IgD-negative memory B cell (primary cell): ENCODE data around the gene SLC26A1. TPM values are rescaled to one million over a fixed set of nuclear protein-coding genes. Genes with fewer than 3 reads are reported as not detected.

ENCODE experiments used
- H3K27ac Mint-ChIP-seq, 3 donors: one replicate each; pipeline ENCODE4 v1.8.0; 2020 to 2022; ENCODE audit warnings: mild to moderate bottlenecking in 3 of 3, mixed read lengths in 3 of 3, moderate library complexity in 1 of 3
- H3K27me3 Mint-ChIP-seq: one replicate; pipeline ENCODE4 v1.8.0; 2021; ENCODE audit warnings: mixed read lengths
- H3K36me3 Mint-ChIP-seq: one replicate; pipeline ENCODE4 v1.8.0; 2020; ENCODE audit warnings: mild to moderate bottlenecking, mixed read lengths
- H3K4me1 Mint-ChIP-seq, 3 donors: one replicate each; pipeline ENCODE4 v1.8.0; 2020 to 2022; ENCODE audit warnings: mixed read lengths in 3 of 3, mild to moderate bottlenecking in 1 of 3
- H3K4me3 Mint-ChIP-seq, 4 donors: one replicate each; pipeline ENCODE4 v1.8.0; 2020 to 2022; ENCODE audit warnings: mild to moderate bottlenecking in 4 of 4, mixed read lengths in 4 of 4, moderate library complexity in 3 of 4
- H3K9me3 Mint-ChIP-seq, 3 donors: one replicate each; pipeline ENCODE4 v1.8.0; 2020 to 2021; ENCODE audit warnings: mixed read lengths in 3 of 3, mild to moderate bottlenecking in 1 of 3
- polyA plus RNA-seq: library from polyadenylated mRNA; unstranded; fragments of 300-500 nt; fragmentation: Illumina TruSeq; gene quantifications from one replicate; pipeline ENCODE4 v1.2.3, GENCODE V29; 2021

Gene SLC26A1
- polyA plus RNA-seq, 1 donor from 2014 or later, result 0.70 TPM

DNA sequence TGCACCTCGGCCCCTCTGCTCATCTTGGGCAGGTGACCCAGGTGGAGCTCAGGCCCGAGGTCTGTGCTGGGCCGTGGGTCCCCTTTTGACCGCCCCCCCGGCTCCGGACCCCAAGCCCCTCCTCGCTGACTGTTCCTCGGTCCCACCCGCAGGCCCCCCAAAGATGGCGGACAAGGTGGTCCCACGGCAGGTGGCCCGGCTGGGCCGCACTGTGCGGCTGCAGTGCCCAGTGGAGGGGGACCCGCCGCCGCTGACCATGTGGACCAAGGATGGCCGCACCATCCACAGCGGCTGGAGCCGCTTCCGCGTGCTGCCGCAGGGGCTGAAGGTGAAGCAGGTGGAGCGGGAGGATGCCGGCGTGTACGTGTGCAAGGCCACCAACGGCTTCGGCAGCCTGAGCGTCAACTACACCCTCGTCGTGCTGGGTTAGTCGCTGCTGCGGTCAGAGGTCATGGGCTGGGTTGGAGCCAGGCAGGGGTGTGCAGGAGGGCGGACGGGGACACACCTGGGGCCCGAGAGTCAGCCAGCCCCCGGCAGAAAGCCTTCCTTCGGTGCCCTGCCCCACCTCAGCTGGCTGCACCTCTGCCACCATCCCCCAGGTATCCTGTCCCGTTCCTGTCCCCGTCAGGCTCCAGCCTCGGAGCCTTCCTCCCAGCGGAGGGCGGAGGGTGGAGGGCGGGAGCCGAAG lies 29.0 kb upstream of the SLC26A1 start:
- peak overlapping the region in 2 of 3 donors; percentile 81 to 97 for H3K27ac Mint-ChIP-seq
- H3K9me3 Mint-ChIP-seq, result no peaks in the 10 kb centered on the region
- H3K27me3 Mint-ChIP-seq, result no peaks in the 10 kb centered on the region
- H3K36me3 Mint-ChIP-seq, result no peaks in the 10 kb centered on the region
- peaks cover 0 to 14% (median 11%) of the 10 kb centered on the region in 3 donors for H3K4me1 Mint-ChIP-seq
- H3K4me3 Mint-ChIP-seq, result peak overlapping the region in 3 of 4 donors; percentile 30 to 85 (median 39)

DNA sequence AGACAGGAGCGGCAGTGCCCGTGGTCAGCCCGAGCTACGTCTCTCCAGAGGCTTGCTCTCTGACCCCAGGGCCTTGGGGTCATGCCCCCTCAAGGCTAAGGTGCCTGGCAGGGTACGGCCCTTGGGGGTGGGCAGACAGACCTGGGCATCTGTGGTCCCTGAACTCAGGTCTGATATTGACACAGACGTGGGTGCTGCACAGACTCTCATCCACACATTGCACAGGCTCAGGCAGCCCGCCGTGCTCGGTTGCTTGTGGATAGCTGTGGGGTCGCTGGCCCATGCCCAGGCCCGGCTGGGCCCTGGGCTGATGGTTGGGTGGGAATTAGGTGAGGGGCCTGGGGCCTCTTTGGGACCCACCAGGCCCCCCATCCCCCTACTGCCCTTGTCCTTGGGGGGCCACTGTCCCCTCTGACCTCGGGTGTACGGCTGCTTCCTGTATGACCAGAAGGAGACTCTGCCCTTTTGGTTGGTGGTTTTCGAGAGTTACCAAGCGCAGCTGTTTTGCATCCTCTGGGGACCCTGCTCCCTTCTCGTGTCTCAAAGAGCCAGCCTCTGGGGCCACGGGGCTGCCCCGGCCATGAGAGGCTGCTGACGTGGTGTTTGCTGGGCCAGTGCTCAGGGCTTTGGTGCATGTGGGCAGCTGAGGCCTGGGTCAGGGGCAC lies 28.3 kb upstream of the SLC26A1 start:
- Mint-ChIP-seq H3K4me1 (peaks cover 0 to 14% (median 8%) of the 10 kb centered on the region in 3 donors), H3K36me3 (no peaks in the 10 kb centered on the region)

DNA sequence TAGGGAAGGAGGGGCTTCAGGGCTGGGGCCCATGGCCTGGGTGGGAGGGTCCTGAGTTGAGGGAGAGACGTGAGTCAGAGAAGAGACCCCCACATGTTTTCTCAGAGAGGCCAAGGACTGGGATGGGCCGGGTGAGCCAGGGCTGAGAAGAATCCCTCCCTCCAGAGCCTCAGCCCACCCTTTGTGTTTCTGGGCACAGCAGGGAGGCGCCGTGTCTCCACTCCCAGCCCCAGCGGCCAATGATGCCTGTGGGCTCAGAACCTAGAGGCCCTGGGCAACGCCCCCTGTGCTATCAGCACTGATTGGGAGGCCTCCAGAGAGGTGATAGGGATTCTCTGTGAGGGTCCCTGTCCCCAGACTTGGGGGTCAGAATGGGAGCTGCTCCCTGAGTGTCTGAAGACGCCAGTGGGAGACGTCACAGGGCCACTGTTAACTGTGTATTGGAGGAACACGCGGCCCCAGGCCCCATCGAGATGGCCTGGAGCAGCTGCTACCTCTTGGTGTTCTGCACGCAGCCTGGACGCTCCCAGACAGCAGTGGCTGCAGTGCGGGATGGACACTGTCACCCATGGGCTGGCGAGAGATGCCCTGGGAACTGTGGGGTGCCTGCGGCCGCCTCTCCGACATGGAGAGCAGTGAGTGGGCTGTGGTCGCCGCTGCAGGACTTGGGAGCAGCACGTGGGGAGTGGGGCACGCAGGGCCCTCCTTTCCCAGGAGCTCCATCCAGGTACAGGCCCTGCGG lies 26.7 kb upstream of the SLC26A1 start:
- H3K27ac Mint-ChIP-seq, result peak overlapping the region in 1 of 3 donors; percentile 68
- peak overlapping the region in 1 of 4 donors; percentile 17 for H3K4me3 Mint-ChIP-seq
- H3K36me3 Mint-ChIP-seq, result no peaks in the 10 kb centered on the region

More for the DNA sequence above, 28.3 kb upstream of the SLC26A1 start:
- no peaks in the 10 kb centered on the region for H3K9me3 Mint-ChIP-seq
- no peaks in the 10 kb centered on the region for H3K27me3 Mint-ChIP-seq
- H3K4me3 Mint-ChIP-seq, result peak overlapping the region; percentile 27 to 85 (median 34)
- peak overlapping the region in 2 of 3 donors; percentile 81 to 97 for H3K27ac Mint-ChIP-seq

DNA sequence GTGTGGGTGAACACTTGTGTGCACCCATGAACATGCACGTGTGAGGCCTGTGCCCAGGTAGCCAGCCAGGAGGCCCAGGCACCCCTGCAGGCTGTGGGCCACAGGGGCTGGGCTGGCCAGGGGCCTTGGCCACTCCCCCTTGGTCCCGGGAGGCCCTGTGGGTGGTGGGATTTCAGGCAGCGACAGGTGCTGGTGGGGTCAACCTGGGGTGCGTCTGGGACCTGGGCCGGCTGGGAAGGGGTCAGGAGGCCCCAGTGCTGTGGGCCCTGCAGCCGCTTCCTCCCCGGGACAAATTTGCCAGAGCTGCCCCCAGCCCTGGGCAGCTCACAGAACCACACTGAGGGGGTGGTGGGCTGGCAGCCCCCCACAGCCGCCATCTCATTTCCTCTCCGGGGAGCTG lies 26.1 kb upstream of the SLC26A1 start:
- Mint-ChIP-seq H3K4me1 (peaks cover 0 to 3% (median 2%) of the 10 kb centered on the region in 3 donors), H3K27me3 (no peaks in the 10 kb centered on the region), H3K27ac (no peak overlapping the region), H3K4me3 (no peak overlapping the region), H3K9me3 (no peaks in the 10 kb centered on the region), H3K36me3 (no peaks in the 10 kb centered on the region)

More for the DNA sequence above, 26.7 kb upstream of the SLC26A1 start:
- Mint-ChIP-seq H3K27me3 (no peaks in the 10 kb centered on the region), H3K9me3 (no peaks in the 10 kb centered on the region), H3K4me1 (peaks cover 0 to 3% (median 2%) of the 10 kb centered on the region in 3 donors)

DNA sequence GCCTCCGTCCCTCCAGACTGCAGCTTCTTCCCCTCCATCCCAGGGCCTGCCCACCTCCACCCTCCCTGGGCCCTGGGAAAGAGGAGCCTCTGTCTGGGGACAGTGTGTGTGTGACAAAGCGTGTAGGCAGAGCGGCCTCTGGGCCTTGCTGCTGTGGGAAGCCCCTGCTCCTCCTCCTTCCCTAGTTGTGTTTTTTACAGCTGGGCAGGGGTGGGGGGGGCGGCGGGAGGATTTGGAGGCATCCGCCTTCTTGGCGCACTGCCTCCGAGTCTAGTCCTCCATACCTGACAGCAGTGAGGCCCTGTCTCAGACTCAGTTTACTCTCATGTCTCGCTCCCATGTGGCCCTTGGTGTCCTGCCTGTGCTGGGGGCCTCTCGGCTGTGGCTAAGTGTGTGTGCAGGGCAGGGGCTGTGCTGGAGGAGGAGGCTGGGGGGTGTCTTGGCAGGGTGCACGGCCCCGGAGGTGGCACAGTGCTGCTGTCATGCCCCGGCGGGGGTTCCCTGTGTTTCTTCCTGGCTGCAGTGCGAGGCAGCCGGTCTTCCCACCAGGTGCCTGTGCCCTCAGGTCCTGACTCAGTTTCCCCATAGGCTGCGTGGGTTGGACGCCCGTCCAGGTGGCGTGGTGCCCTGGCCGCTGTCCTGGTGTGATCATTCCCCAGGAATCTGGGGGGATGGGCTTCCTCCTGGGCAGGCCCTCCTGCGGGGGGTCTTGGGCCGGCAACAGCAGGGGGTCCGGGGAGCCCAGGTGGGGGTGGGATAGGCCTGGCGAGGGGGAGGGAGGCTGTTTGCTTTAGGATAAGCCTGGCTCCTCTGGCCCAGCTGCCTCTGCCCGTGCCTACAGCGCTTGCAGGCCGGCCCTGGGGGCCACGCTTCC lies 25.2 kb upstream of the SLC26A1 start:
- H3K4me1 Mint-ChIP-seq, result peaks cover 0 to 2% (median 1%) of the 10 kb centered on the region in 3 donors
- no peaks in the 10 kb centered on the region for H3K9me3 Mint-ChIP-seq
- no peaks in the 10 kb centered on the region for H3K36me3 Mint-ChIP-seq
- no peaks in the 10 kb centered on the region for H3K27me3 Mint-ChIP-seq
- H3K4me3 Mint-ChIP-seq, result no peak overlapping the region
- H3K27ac Mint-ChIP-seq, result no peak overlapping the region

DNA sequence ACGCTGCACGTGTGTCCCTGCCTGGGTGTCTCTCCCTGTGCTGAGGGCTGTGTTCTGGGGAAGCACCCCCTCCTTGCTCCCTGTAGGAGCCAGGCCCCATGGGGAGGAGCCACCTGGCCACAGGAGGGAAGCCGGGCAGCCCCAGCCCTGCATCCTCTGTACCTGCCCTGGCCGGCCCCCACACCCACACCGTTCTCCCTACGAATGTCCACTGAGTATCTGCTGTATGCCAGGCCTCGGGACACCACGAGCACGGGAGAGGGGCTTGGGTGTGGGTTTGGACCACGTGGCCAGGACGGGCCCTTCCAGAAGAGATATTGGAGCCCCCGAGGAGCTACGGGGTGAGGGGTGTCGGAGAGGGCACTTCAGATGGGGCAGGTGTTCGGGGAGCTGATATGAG lies 24.5 kb upstream of the SLC26A1 start:
- Mint-ChIP-seq H3K36me3 (no peaks in the 10 kb centered on the region), H3K9me3 (no peaks in the 10 kb centered on the region), H3K27me3 (peaks cover under 1% of the 10 kb centered on the region), H3K4me1 (peaks cover 0 to 2% (median 2%) of the 10 kb centered on the region in 3 donors), H3K27ac (no peak overlapping the region), H3K4me3 (no peak overlapping the region)

DNA sequence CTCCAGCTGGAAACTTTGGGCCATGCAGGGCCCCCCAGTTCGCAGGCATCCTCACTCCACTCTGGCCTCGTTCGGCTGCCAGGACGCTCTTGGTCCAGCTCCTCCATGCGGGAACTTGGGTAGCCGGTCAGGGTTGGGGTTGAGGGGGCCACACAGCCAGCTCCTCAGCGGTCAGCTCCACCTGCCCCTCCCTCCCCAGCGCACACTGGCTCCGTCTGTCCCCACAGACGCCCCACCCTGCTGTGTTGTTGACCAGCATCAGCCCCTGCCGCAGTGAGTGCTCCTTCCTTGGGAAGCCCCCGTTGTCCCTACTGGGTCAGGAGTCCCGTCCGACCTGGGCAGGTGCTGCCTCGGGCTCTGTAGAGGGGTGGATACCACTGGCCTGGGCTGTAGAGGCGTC lies 24.0 kb upstream of the SLC26A1 start:
- Mint-ChIP-seq H3K4me1 (peaks cover 0 to 4% (median 2%) of the 10 kb centered on the region in 3 donors), H3K36me3 (no peaks in the 10 kb centered on the region), H3K9me3 (no peaks in the 10 kb centered on the region), H3K4me3 (no peak overlapping the region), H3K27ac (no peak overlapping the region), H3K27me3 (peaks cover 2% of the 10 kb centered on the region)

DNA sequence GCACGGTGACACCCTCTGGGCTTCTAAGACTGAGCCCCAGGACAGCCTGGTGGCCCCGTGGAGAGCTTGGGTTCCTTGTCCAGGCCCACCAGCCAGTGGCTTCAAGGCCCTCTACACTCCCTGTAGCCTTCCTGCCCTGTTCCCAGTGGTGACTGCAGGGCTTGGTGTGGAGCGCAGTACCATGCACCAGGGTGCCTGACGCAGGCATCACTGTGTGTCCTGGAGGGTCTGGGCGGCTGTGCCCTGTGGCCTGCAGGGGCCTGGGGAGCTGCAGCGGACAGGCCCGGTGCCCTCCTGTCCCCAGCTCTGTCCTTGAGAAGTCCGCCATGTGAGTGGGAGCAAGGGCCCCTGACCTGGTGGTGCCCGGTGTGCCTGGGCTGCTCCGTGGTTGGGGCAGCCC lies 22.5 kb upstream of the SLC26A1 start:
- peak overlapping the region in 1 of 3 donors; percentile 56 for H3K27ac Mint-ChIP-seq
- H3K27me3 Mint-ChIP-seq, result peaks cover 2% of the 10 kb centered on the region
- no peaks in the 10 kb centered on the region for H3K36me3 Mint-ChIP-seq
- H3K4me1 Mint-ChIP-seq, result peaks cover 0 to 3% (median 0%) of the 10 kb centered on the region in 3 donors
- H3K9me3 Mint-ChIP-seq, result no peaks in the 10 kb centered on the region
- peak overlapping the region in 1 of 4 donors; percentile 50 for H3K4me3 Mint-ChIP-seq

DNA sequence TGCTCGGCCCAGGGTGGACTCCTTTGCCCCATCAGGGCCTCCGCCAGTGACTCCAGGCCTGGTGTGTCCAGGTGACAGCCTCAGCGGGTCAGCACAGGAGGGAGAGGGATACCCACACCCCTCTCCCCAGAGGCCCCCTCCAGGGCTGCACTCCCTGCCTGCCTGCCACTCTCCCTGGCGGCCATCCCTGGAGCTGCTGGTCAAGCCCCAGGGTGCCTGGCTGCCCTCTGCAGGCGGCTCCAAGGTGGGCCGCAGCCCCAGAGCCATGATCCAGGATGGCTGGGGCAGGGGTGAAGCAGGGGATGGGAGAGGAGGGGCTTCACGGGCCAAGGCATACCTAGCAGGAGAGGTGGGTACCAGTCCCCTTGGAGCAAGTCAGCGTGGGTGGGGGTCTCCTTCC lies 22.0 kb upstream of the SLC26A1 start:
- peak overlapping the region in 1 of 4 donors; percentile 50 for H3K4me3 Mint-ChIP-seq
- H3K9me3 Mint-ChIP-seq, result no peaks in the 10 kb centered on the region
- peaks cover 2% of the 10 kb centered on the region for H3K27me3 Mint-ChIP-seq
- peaks cover 0 to 7% (median 5%) of the 10 kb centered on the region in 3 donors for H3K4me1 Mint-ChIP-seq
- no peaks in the 10 kb centered on the region for H3K36me3 Mint-ChIP-seq
- H3K27ac Mint-ChIP-seq, result no peak overlapping the region

DNA sequence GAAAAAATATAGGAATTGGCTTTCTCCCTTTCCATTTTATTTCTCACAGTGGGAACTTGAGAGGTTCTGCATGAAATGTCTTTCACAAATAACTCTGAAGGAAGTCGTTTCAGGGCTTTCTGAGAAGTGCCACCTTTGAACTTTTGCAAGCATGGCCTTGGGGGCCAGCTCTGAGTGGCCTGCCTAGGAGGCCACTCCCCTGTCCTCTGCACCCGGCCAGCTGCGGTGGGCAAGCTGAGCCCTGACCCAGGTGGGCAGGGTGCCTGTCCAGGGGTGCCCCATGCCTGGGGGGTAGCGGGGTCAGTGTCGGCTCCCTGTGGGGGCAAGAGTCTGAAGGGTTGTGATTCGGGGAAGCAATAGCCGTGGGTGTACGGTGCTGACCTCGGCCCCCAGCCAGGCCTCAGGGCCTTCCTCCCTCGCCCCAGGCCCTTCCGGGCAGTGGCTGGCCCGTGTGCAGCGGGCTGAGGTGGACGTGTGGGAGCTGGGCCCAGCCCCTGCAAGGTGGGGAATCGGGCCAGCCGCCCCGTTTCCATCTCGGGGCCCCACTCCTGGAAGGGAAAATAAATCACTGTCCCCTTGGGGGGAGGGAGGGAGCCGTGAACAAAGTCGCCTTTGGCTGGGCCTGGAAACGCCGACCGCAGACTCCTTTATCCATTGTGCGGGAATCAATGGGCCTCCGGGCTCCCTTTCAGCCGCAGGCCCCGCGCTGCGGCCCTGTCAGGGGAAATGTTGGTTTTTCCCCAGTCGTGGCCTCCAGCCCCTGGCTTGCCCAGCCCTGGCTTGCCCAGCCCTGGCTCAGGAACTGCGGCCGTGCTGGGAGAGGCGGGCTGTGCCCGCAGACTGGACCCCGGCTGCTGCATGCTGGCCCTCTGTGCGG lies 21.3 kb upstream of the SLC26A1 start:
- Mint-ChIP-seq H3K27ac (peak overlapping the region in 1 of 3 donors; percentile 43), H3K9me3 (no peaks in the 10 kb centered on the region), H3K4me1 (peaks cover 0 to 7% (median 5%) of the 10 kb centered on the region in 3 donors), H3K4me3 (peak overlapping the region in 2 of 4 donors; percentile 43 to 85), H3K27me3 (peaks cover 2% of the 10 kb centered on the region), H3K36me3 (no peaks in the 10 kb centered on the region)

DNA sequence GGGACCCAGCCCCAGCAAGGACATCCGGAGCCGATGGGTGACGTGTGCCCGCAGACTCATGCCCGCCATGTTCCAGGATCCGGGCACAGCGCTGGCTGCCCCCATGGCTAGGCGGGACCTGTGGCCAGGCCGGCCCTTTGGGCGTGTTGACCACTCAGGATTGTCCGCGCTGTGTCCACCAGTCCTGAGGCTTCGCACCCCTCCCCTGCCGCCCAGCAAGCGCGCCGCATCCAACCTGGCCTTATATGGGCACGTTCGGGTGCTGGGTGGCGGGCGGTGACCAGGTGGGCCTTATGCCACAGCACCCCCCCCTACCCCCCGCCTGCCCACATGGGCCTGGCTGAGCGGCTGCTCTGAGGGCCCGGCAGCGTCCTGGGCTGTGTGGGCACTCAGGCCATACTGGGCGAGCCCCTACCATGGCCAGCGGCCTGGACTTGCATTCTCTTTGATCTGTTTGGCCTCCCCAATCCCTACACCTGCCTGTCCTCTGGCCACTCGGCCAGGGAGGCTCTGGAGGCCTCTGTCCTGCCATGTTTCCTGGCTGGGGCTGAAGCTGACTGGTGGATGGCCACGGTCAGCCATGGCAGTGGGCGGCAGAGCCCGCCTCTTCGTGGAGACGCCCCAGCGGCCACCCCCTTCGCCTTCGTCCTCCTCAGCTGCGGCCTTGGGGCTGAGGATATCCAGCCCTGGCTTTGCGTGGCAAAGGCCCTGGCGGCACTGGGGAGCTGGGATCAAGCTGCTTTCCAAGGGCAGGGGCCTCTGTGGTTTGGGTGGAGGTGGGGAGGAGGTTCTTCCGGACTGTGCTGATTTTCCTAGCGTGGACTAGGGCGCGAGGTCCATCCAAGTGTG lies 20.2 kb upstream of the SLC26A1 start:
- Mint-ChIP-seq H3K27me3 (peaks cover 2% of the 10 kb centered on the region), H3K27ac (peak overlapping the region in 2 of 3 donors; percentile 16 to 71)

DNA sequence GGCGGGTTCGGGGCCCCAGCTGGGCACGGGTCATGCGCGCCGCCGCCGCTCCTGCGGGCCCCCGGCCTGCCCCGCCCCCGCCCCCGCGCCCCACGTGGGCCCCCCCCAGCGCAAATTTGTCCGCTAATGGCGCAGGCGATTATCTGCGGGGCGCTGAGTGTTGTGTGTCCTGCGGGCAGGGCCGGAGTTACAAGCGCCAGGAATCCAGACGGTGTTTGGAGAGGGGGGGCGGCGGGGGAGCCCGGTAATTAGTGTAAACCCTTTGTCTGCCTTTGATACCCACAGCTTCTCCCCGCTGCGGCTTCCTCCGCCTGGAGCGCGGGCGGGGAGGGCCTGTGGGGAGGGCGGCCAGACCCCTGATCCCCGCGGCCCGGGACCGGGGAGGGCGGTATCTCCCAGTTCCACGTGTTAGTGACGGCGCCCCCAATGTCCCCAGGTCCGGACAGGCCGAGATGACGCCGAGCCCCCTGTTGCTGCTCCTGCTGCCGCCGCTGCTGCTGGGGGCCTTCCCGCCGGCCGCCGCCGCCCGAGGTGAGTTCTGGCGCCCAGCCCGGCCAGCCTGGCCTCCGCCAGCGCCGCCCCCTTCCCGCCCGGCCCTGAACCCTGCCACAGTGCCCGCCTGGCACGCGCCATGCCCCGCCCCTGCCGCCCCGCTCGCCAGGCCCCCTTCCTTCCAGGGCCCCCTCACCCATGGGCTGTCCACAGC lies 19.0 kb upstream of the SLC26A1 start:
- no peaks in the 10 kb centered on the region for H3K36me3 Mint-ChIP-seq
- H3K27me3 Mint-ChIP-seq, result peaks cover 9% of the 10 kb centered on the region
- H3K27ac Mint-ChIP-seq, result peak overlapping the region in 1 of 3 donors; percentile 71
- H3K4me3 Mint-ChIP-seq, result peak overlapping the region; percentile 40 to 92 (median 74)
- H3K9me3 Mint-ChIP-seq, result peaks cover 0 to 2% (median 0%) of the 10 kb centered on the region in 3 donors
- H3K4me1 Mint-ChIP-seq, result peaks cover 0 to 12% (median 12%) of the 10 kb centered on the region in 3 donors

More for the DNA sequence above, 20.2 kb upstream of the SLC26A1 start:
- Mint-ChIP-seq H3K36me3 (no peaks in the 10 kb centered on the region), H3K4me1 (peaks cover 0 to 12% (median 11%) of the 10 kb centered on the region in 3 donors), H3K9me3 (no peaks in the 10 kb centered on the region), H3K4me3 (peak overlapping the region in 3 of 4 donors; percentile 60 to 85 (median 68))
